Measurements from ENCODE around the gene DHCR7.

DHCR7 gene

DNA sequence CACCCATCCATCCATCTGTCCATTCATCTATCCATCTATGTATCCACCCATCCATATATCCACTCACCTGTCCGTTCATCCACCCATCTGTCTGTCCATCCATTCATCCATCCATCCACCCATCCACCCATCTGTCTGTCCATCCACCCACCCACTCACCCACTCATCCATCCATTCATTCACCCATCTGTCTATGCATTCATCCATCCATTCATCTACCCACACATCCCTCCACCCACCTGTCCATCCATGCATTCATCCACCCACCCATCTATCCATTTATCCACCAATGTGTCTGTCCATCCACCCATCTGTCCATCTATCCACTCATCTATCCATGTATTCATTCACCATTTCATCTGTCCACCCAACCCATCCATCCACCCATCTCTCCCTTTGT, 38.1 kb upstream of the DHCR7 start:
- H3K9me3 ChIP-seq (ENCODE audit: insufficient read depth, low read depth, low read length): no peaks in the 10 kb centered on the region
- no peak overlapping the region for H3K9ac ChIP-seq (ENCODE audit: low read depth, low read length)
- H3K27me3 ChIP-seq (ENCODE audit: insufficient read depth, low read length): no peaks in the 10 kb centered on the region
- H3K27ac ChIP-seq (ENCODE audit: low read depth, low read length): no peak overlapping the region
- WGBS: 93% methylated on average over 1 of the region's 1 CpG
- no peak overlapping the region for H3K4me3 ChIP-seq (ENCODE audit: low read length)
- H3K4me1 ChIP-seq (ENCODE audit: insufficient read depth, low read length): peaks cover 12% of the 10 kb centered on the region; the same call in 1 of the 2 replicates
- H3K36me3 ChIP-seq (ENCODE audit: insufficient read depth, low read length): peaks cover 38% of the 10 kb centered on the region

DNA sequence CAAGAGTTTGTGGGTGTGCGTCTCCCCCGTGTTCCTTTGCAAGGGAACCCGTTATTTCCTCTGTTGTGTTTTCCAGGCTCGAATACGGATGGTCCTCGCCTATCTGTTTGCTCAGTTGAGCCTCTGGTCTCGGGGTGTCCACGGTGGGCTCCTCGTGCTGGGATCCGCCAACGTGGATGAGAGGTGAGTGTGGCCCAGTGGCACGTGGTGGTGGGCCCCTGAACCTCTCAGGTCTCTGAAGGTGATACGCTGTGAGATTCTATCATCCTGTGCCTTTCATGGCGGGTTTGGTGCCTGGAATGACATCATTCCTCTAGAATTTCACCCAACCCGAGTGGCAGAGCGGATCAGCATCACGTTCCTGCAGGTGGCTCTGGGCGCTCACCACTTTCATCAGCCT, 37.3 kb upstream of the DHCR7 start:
- Histone ChIP-seq H3K4me3 (ENCODE audit: low read length) (no peak overlapping the region), H3K9ac (ENCODE audit: low read depth, low read length) (no peak overlapping the region), H3K36me3 (ENCODE audit: insufficient read depth, low read length) (peaks cover 35% of the 10 kb centered on the region), H3K9me3 (ENCODE audit: insufficient read depth, low read depth, low read length) (no peaks in the 10 kb centered on the region), H3K27me3 (ENCODE audit: insufficient read depth, low read length) (no peaks in the 10 kb centered on the region), H3K27ac (ENCODE audit: low read depth, low read length) (no peak overlapping the region), H3K4me1 (ENCODE audit: insufficient read depth, low read length) (peaks cover 12% of the 10 kb centered on the region; the same call in 1 of the 2 replicates)
- WGBS: 95% methylated on average over 18 of the region's 18 CpGs

- H3K4me3 ChIP-seq (ENCODE audit: low read length): no peak overlapping the region
- no peaks in the 10 kb centered on the region for H3K27me3 ChIP-seq (ENCODE audit: insufficient read depth, low read length)
- H3K9me3 ChIP-seq (ENCODE audit: insufficient read depth, low read depth, low read length): no peaks in the 10 kb centered on the region
- peaks cover 12% of the 10 kb centered on the region; the same call in 1 of the 2 replicates for H3K4me1 ChIP-seq (ENCODE audit: insufficient read depth, low read length)
- peaks cover 36% of the 10 kb centered on the region for H3K36me3 ChIP-seq (ENCODE audit: insufficient read depth, low read length)
- H3K9ac ChIP-seq (ENCODE audit: low read depth, low read length): no peak overlapping the region
- H3K27ac ChIP-seq (ENCODE audit: low read depth, low read length): no peak overlapping the region
- WGBS: 92% methylated on average over 6 of the region's 6 CpGs
Observed at GRCh38 chr11:71485063-71485399, 36.8 kb upstream of the DHCR7 start.

DNA sequence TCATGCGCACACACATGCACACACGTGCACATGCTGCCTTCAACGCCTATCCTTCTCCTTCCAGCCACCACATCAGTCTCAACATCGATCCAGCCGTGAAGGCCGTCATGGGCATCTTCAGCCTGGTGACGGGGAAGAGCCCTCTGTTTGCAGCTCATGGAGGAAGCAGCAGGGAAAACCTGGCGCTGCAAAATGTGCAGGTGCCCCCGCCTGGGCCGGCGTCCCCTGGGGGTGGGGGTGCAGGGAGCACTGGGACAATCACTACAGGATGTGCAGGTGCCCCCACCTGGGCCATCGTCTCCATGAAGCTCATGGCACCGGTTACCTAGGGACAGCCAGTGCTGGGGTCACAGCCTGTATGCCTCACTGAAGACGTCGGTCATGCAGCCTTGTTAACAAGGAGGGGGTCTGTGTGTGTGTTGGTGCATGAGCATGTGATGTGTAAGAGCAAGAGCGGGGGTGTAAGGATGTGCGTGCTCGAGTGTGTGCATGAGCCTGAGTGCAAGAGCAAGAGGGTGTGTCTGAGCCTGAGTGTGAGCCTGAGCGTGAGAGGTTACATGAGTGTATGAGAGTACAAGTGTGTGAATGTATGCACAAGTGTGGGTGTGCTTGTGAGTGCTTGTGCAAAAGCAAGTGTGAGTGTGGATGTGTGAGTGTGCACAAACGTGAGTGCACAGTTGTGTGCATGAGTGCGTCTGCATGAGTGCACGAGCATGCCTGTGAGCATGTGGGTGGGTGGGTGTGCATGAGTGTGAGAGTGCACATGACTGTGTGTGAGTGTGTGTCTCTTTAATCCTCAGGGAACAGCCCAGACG, 36.3 kb upstream of the DHCR7 start:
- no peak overlapping the region for H3K4me3 ChIP-seq (ENCODE audit: low read length)
- no peak overlapping the region for H3K9ac ChIP-seq (ENCODE audit: low read depth, low read length)
- no peaks in the 10 kb centered on the region for H3K9me3 ChIP-seq (ENCODE audit: insufficient read depth, low read depth, low read length)
- H3K27ac ChIP-seq (ENCODE audit: low read depth, low read length): no peak overlapping the region
- 94% methylated on average over 23 of the region's 23 CpGs for WGBS
- H3K27me3 ChIP-seq (ENCODE audit: insufficient read depth, low read length): no peaks in the 10 kb centered on the region
- peaks cover 41% of the 10 kb centered on the region for H3K36me3 ChIP-seq (ENCODE audit: insufficient read depth, low read length)
- peaks cover 12% of the 10 kb centered on the region; the same call in 1 of the 2 replicates for H3K4me1 ChIP-seq (ENCODE audit: insufficient read depth, low read length)

DNA sequence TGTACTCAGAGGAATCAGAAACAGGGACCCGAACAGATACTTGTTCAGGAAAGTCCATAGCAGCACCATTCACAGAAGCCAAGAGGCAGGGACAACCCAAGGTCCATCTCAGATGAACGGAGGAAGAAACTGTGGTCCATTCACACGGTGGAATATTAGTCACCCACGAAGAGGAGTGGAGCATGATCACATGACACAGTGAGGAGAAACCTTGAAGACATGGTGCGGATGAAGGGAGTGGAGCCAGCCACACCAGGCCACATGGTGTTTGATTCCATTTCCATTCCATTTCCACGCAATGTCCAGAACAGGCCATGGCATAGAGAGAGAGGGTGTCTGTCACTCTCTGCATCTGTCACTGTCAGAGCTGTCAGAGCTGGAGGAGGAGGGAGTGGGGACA, 35.5 kb upstream of the DHCR7 start:
- H3K27me3 ChIP-seq (ENCODE audit: insufficient read depth, low read length): no peaks in the 10 kb centered on the region
- no peak overlapping the region for H3K4me3 ChIP-seq (ENCODE audit: low read length)
- 84% methylated on average over 6 of the region's 6 CpGs for WGBS
- H3K9me3 ChIP-seq (ENCODE audit: insufficient read depth, low read depth, low read length): no peaks in the 10 kb centered on the region
- H3K9ac ChIP-seq (ENCODE audit: low read depth, low read length): no peak overlapping the region
- H3K4me1 ChIP-seq (ENCODE audit: insufficient read depth, low read length): peaks cover 7% of the 10 kb centered on the region; the same call in 1 of the 2 replicates
- no peak overlapping the region for H3K27ac ChIP-seq (ENCODE audit: low read depth, low read length)
- H3K36me3 ChIP-seq (ENCODE audit: insufficient read depth, low read length): peaks cover 44% of the 10 kb centered on the region

DNA sequence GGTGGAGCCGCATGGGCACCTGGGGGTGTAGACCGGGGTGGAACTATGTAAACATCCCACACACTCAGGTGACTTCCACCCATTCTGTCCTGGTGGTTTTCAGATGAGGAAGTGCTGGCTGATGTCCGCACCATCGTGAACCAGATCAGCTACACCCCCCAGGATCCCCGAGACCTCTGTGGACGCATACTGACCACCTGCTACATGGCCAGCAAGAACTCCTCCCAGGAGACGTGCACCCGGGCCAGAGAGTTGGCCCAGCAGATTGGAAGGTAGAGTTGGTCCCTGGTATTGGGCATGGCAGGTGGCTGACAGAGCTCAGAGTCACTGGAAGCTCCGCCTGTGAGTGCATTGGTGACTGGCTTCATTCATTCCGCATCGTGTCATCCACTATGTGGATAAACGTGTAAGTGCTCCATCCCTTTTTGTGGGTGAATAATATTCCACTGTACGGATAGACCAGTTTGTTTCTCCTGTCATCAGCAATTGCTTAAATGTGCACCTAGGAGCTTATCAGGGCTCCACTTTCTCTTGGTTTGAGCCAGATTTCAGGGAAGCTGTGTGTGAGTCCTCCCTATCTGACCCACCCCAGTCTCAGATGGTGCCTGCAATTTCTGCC, 34.7 kb upstream of the DHCR7 start:
- Histone ChIP-seq H3K36me3 (ENCODE audit: insufficient read depth, low read length) (peaks cover 50% of the 10 kb centered on the region), H3K9me3 (ENCODE audit: insufficient read depth, low read depth, low read length) (no peaks in the 10 kb centered on the region), H3K9ac (ENCODE audit: low read depth, low read length) (no peak overlapping the region), H3K4me3 (ENCODE audit: low read length) (no peak overlapping the region), H3K27ac (ENCODE audit: low read depth, low read length) (no peak overlapping the region), H3K4me1 (ENCODE audit: insufficient read depth, low read length) (no peaks in the 10 kb centered on the region), H3K27me3 (ENCODE audit: insufficient read depth, low read length) (no peaks in the 10 kb centered on the region)
- 96% methylated on average over 13 of the region's 13 CpGs for WGBS

GRCh38 chr11:71482216-71482615, 34.0 kb upstream of the DHCR7 start:
- peaks cover 50% of the 10 kb centered on the region for H3K36me3 ChIP-seq (ENCODE audit: insufficient read depth, low read length)
- H3K4me1 ChIP-seq (ENCODE audit: insufficient read depth, low read length): no peaks in the 10 kb centered on the region
- 93% methylated on average over 18 of the region's 18 CpGs for WGBS
- no peaks in the 10 kb centered on the region for H3K9me3 ChIP-seq (ENCODE audit: insufficient read depth, low read depth, low read length)
- no peak overlapping the region for H3K27ac ChIP-seq (ENCODE audit: low read depth, low read length)
- no peak overlapping the region for H3K9ac ChIP-seq (ENCODE audit: low read depth, low read length)
- H3K4me3 ChIP-seq (ENCODE audit: low read length): no peak overlapping the region
- H3K27me3 ChIP-seq (ENCODE audit: insufficient read depth, low read length): no peaks in the 10 kb centered on the region

- Histone ChIP-seq H3K36me3 (ENCODE audit: insufficient read depth, low read length) (peaks cover 53% of the 10 kb centered on the region), H3K9ac (ENCODE audit: low read depth, low read length) (no peak overlapping the region), H3K9me3 (ENCODE audit: insufficient read depth, low read depth, low read length) (no peaks in the 10 kb centered on the region), H3K27ac (ENCODE audit: low read depth, low read length) (no peak overlapping the region), H3K4me1 (ENCODE audit: insufficient read depth, low read length) (no peaks in the 10 kb centered on the region), H3K4me3 (ENCODE audit: low read length) (no peak overlapping the region), H3K27me3 (ENCODE audit: insufficient read depth, low read length) (no peaks in the 10 kb centered on the region)
- 91% methylated on average over 24 of the region's 24 CpGs for WGBS
Observed at GRCh38 chr11:71481101-71481960, 33.1 kb upstream of the DHCR7 start.

DNA sequence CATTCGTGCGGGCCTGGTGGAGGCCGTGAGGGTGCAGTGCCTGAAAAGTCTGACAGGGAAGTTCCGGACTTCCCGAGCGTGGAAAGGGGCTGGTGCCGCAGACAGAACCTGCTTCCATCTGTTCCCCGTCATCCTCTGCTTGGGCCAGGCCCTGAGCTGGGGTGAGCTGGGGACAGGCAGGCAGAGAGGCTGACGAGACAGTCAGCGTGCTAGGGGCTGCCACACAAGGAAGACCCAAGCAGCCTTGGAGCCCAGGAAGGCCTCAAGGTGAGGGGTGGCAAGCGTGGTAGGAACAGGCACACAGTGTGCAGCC, 30.3 kb upstream of the DHCR7 start:
- H3K9me3 ChIP-seq (ENCODE audit: insufficient read depth, low read depth, low read length): no peaks in the 10 kb centered on the region
- WGBS: 96% methylated on average over 11 of the region's 11 CpGs
- H3K9ac ChIP-seq (ENCODE audit: low read depth, low read length): no peak overlapping the region
- no peaks in the 10 kb centered on the region for H3K4me1 ChIP-seq (ENCODE audit: insufficient read depth, low read length)
- no peak overlapping the region for H3K27ac ChIP-seq (ENCODE audit: low read depth, low read length)
- H3K27me3 ChIP-seq (ENCODE audit: insufficient read depth, low read length): no peaks in the 10 kb centered on the region
- H3K36me3 ChIP-seq (ENCODE audit: insufficient read depth, low read length): peaks cover 52% of the 10 kb centered on the region
- H3K4me3 ChIP-seq (ENCODE audit: low read length): no peak overlapping the region

DNA sequence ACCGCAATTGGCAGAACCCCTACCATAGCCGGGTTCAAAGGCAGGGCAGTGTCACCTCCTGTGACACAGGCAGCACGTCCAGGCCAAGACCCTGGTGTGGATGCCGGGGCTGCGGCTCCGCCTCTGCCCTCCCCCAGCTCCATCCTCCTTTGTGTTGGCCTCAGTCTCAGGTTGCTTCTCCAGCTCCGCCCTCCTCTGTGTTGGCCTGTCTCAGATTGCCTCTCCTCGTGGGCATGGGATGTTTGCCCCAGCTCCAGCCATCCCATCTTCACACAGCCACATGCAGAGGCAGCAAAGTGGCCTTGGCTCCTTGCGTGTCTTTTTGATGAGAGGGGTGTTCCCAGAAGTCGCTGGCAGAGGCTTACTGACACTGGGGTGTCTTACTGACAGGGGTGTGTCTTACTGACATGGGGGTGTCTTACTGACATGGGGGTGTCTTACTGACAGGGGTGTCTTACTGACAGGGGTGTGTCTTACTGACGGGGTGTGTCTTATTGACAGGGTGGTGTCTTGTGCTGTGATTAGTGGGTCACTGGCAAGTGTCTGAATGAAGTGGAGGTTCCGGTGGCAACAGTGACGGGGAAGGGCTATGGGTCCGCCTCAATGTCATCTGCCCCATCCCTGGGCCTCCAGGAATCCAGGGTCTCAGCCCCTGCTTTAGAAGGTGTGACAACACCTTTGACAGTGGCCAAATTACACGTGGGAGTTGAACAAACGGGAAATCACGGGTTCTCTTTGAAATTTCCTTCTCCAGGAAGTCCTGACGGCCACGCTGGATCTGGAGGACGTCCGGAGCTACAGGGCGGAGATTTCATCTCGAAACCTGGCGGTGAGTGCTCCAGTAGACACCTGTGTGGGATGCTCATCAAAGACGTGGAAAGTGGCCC, 29.7 kb upstream of the DHCR7 start:
- Histone ChIP-seq H3K4me3 (ENCODE audit: low read length) (no peak overlapping the region), H3K36me3 (ENCODE audit: insufficient read depth, low read length) (peaks cover 51% of the 10 kb centered on the region), H3K27me3 (ENCODE audit: insufficient read depth, low read length) (no peaks in the 10 kb centered on the region), H3K9me3 (ENCODE audit: insufficient read depth, low read depth, low read length) (no peaks in the 10 kb centered on the region), H3K4me1 (ENCODE audit: insufficient read depth, low read length) (no peaks in the 10 kb centered on the region), H3K9ac (ENCODE audit: low read depth, low read length) (no peak overlapping the region), H3K27ac (ENCODE audit: low read depth, low read length) (no peak overlapping the region)
- WGBS: 78% methylated on average over 25 of the region's 25 CpGs
